Spleen (tissue), 7 donors: ENCODE data around the gene DTNBP1.

Source experiments
- CTCF ChIP-seq, 11 experiments: fragments of 200-600 bp in 7 of 11; fragments of 450-650 bp in 4 of 11; sonication (generic) in 4 of 11; IDR thresholded peaks in 8 of 11; conservative IDR thresholded peaks in 3 of 11; 1 replicate in 7 of 11; 2 replicates in 4 of 11; pipeline versions ENCODE4 v1.4.0 to v1.8.0; 2016 to 2021; ENCODE audit warnings: antibody characterized with exemption in 11 of 11, inconsistent platforms in 4 of 11, mild to moderate bottlenecking in 1 of 11
- POLR2A ChIP-seq, 3 donors: fragments of 450-650 bp; IDR thresholded peaks; one replicate each; pipeline ENCODE4 v1.5.1; 2017; ENCODE audit warnings: antibody characterized with exemption in 3 of 3, mild to moderate bottlenecking in 1 of 3
- donor health status: DM: no; HTN: no; CAD: no; lungs with moderate emphysema.
- donor health status: DM: no; HTN: no; CAD: no.
- donor health status: DM: no; HTN: no; CAD: no.

- TF ChIP-seq POLR2A (IDR thresholded peaks at IDR 0.05) (no peak), CTCF (IDR thresholded peaks at IDR 0.05 in 8 of 11, conservative IDR thresholded peaks at IDR 0.05 in 3 of 11) (no peak)
Measured at GRCh38 chr6:15473741-15474161, 189.1 kb downstream of the DTNBP1 start.
